H1 (cell line): Measurements from ENCODE around the gene OGDH. TPM values are rescaled to one million over a fixed set of nuclear protein-coding genes. Genes with fewer than 3 reads are reported as not detected.

ENCODE experiments used
- CREB1 ChIP-seq: IDR thresholded peaks from 2 replicates; pipeline ENCODE4 v1.6.1; 2012; ENCODE audit warnings: inconsistent platforms
- FOSL1 ChIP-seq: IDR thresholded peaks from 2 replicates; pipeline ENCODE4 v1.6.1; 2011; ENCODE audit warnings: mild to moderate bottlenecking, low read depth, low read length, moderate library complexity; ENCODE audit not compliant: insufficient read depth
- SIN3A ChIP-seq, 2 experiments: IDR thresholded peaks in 1 of 2; conservative IDR thresholded peaks in 1 of 2; 2 replicates each; pipeline ENCODE4 v1.6.1; 2011 to 2012; ENCODE audit warnings: low read length in 2 of 2, improper control_type of control experiment in 1 of 2, low read depth in 1 of 2, mild to moderate bottlenecking in 1 of 2
- polyA plus RNA-seq, 7 experiments: library from polyadenylated mRNA; depleted of rRNA in 3 of 7; stranded (reverse) in 5 of 7; unstranded in 2 of 7; fragments of >200 nt in 5 of 7; fragments of 200-250 nt in 2 of 7; gene quantifications; 1 replicate in 5 of 7; 2 replicates in 1 of 7; 4 replicates in 1 of 7; pipeline versions ENCODE4 v1.2.1 to v1.2.3, GENCODE V29; 2011 to 2013; ENCODE audit warnings: missing spikeins in 2 of 7, mixed read lengths in 2 of 7
- total RNA-seq: library from RNA; stranded (reverse); fragmentation: NEBNext Ultra II Directional; extraction: Animal tissue kit (Norgen Biotek cat#: 25700); gene quantifications from 2 replicates; pipeline ENCODE4 v1.2.1, GENCODE V29; 2021

The OGDH gene
- total and polyA plus RNA-seq, 2 of the 8 experiments (the other 6 are each of a cell fraction or from before 2014, with no cell fraction given) = 71.6 to 91.6 TPM

DNA sequence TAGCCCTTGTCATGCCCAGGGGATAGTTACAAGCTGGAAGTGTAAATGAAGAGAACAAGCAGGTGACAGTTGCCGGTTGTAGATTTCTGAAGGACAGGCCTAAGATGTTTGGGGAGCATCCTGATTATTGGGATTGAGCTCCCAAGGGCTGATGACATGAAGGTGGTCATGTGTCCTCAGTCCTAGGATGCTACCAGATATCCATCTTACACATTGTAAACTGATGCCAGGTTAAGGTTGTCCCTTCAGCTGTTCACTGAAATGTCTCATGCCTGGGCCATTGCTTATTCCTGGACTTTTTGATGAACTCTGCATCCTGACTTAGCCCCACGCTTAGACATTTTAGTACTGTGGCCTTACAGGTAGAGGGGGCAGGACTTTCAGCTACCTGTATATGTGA, 143.6 kb downstream of the OGDH start (continued):
- TF ChIP-seq CREB1 (no peak), SIN3A (conservative IDR thresholded peaks at IDR 0.05 in 1 of 2, IDR thresholded peaks at IDR 0.05 in 1 of 2; ENCODE audit: low read depth in 1 of 2, low read length in 2 of 2) (no peak), FOSL1 (no peak)
